ENCODE data around the gene URAD.

GRCh38 chr13:28026508-28026907 lies 38.0 kb upstream of the URAD start:
- TF ChIP-seq POLR2A (IDR thresholded peaks at IDR 0.05) (no peak), CTCF (IDR thresholded peaks at IDR 0.05) (no peak)
